Endometrial microvascular endothelial cells (primary cell): ENCODE measurements around the gene XYLT1. TPM values are rescaled to one million over a fixed set of nuclear protein-coding genes. Genes with fewer than 3 reads are reported as not detected.

ENCODE experiments used
- in situ Hi-C: cut with HindIII; loops from 2 replicates; pipeline ENCODE4 v1.10.0; 2017; ENCODE audit warnings: low sequenced_read_pairs, low pct_unique_long_range_greater_than_20kb; ENCODE audit errors: inconsistent ontology term
- total RNA-seq: library from RNA; depleted of rRNA; stranded (reverse); fragments of >200 nt; gene quantifications from one replicate; pipeline ENCODE4 v1.2.3, GENCODE V29; 2015; ENCODE audit errors: inconsistent ontology term

XYLT1 gene
- total RNA-seq, 1 donor from 2014 or later = 0.09 TPM

- in situ Hi-C loops = no loop called here
These were observed 340.8 kb downstream of the XYLT1 start for GRCh38 chr16:17129971-17130370.

GRCh38 chr16:17128791-17129190 is 342.0 kb downstream of the XYLT1 start:
- in situ Hi-C loops = no loop called here

GRCh38 chr16:17126156-17126555 is 344.6 kb downstream of the XYLT1 start:
- in situ Hi-C loops = no loop called here

- in situ Hi-C loops = no loop called here
These were observed 345.1 kb downstream of the XYLT1 start for GRCh38 chr16:17125671-17126070.

- in situ Hi-C loops = no loop called here
These were observed 352.7 kb downstream of the XYLT1 start for GRCh38 chr16:17117906-17118577.

GRCh38 chr16:17116595-17117322 is 354.0 kb downstream of the XYLT1 start:
- in situ Hi-C loops = no loop called here

- in situ Hi-C loops = no loop called here
These were observed 361.3 kb downstream of the XYLT1 start for GRCh38 chr16:17109413-17109812.

- in situ Hi-C loops = no loop called here
These were observed 362.2 kb downstream of the XYLT1 start for GRCh38 chr16:17108596-17108995.

- in situ Hi-C loops = no loop called here
These were observed 363.3 kb downstream of the XYLT1 start for GRCh38 chr16:17107450-17107849.

GRCh38 chr16:17106243-17106791 is 364.4 kb downstream of the XYLT1 start:
- in situ Hi-C loops = no loop called here

- in situ Hi-C loops = no loop called here
These were observed 365.4 kb downstream of the XYLT1 start for GRCh38 chr16:17105239-17105797.

GRCh38 chr16:17104654-17105053 is 366.1 kb downstream of the XYLT1 start:
- in situ Hi-C loops = no loop called here

- in situ Hi-C loops = no loop called here
These were observed 367.5 kb downstream of the XYLT1 start for GRCh38 chr16:17103216-17103615.

- in situ Hi-C loops = no loop called here
These were observed 369.1 kb downstream of the XYLT1 start for GRCh38 chr16:17101646-17102045.

GRCh38 chr16:17098685-17099084 is 372.1 kb downstream of the XYLT1 start:
- in situ Hi-C loops = no loop called here

GRCh38 chr16:17084130-17084529 is 386.6 kb downstream of the XYLT1 start:
- in situ Hi-C loops = no loop called here

- in situ Hi-C loops = no loop called here
These were observed 387.1 kb downstream of the XYLT1 start for GRCh38 chr16:17083628-17084027.

GRCh38 chr16:17082095-17082882 is 388.5 kb downstream of the XYLT1 start:
- in situ Hi-C loops = no loop called here

- in situ Hi-C loops = no loop called here
These were observed 390.7 kb downstream of the XYLT1 start for GRCh38 chr16:17080105-17080504.
